ENCODE data around the gene ASIC2. TPM values are rescaled to one million over a fixed set of nuclear protein-coding genes. Genes with fewer than 3 reads are reported as not detected.

The ASIC2 gene
- total RNA-seq, 2 donors from 2014 or later = 3.0 to 3.3 TPM

- no peaks in the 10 kb centered on the region for H3K9me3 ChIP-seq (ENCODE audit: control insufficient read depth, low read length)
- peaks cover 64% of the 10 kb centered on the region for H3K27me3 ChIP-seq (ENCODE audit: control insufficient read depth, insufficient read depth, low read length, poor library complexity, severe bottlenecking)
- no peak overlapping the region for H3K9ac ChIP-seq (ENCODE audit: extremely low read depth, low read length, poor library complexity, severe bottlenecking)
- peaks cover 62% of the 10 kb centered on the region for H3K27me3 Mint-ChIP-seq (ENCODE audit: insufficient read depth)
- H3K36me3 Mint-ChIP-seq (ENCODE audit: low read depth) = no peaks in the 10 kb centered on the region
- H3K4me1 Mint-ChIP-seq = peaks cover 8% of the 10 kb centered on the region
- no peak overlapping the region for H3K27ac Mint-ChIP-seq
- WGBS, 2 experiments (ENCODE audit: insufficient coverage in 1 of 2, insufficient read length in 1 of 2) = 50% methylated on average over 1 of the region's 1 CpG; no CpG with 5 or more reads in 1 of the 2 experiments
- no peak overlapping the region for H3K4me3 Mint-ChIP-seq
- no peak overlapping the region for H3K4me3 ChIP-seq (ENCODE audit: low read length)
- DNase-seq = peak; percentile 83
- no peaks in the 10 kb centered on the region for H3K9me3 Mint-ChIP-seq
- H3K27ac ChIP-seq (ENCODE audit: low read depth, low read length) = no peak overlapping the region
- no peaks in the 10 kb centered on the region for H3K4me1 ChIP-seq (ENCODE audit: control insufficient read depth, insufficient read depth, low read length)
- no peaks in the 10 kb centered on the region for H3K36me3 ChIP-seq (ENCODE audit: control insufficient read depth, insufficient read depth, low read length)
- TF ChIP-seq, protein P1, sequence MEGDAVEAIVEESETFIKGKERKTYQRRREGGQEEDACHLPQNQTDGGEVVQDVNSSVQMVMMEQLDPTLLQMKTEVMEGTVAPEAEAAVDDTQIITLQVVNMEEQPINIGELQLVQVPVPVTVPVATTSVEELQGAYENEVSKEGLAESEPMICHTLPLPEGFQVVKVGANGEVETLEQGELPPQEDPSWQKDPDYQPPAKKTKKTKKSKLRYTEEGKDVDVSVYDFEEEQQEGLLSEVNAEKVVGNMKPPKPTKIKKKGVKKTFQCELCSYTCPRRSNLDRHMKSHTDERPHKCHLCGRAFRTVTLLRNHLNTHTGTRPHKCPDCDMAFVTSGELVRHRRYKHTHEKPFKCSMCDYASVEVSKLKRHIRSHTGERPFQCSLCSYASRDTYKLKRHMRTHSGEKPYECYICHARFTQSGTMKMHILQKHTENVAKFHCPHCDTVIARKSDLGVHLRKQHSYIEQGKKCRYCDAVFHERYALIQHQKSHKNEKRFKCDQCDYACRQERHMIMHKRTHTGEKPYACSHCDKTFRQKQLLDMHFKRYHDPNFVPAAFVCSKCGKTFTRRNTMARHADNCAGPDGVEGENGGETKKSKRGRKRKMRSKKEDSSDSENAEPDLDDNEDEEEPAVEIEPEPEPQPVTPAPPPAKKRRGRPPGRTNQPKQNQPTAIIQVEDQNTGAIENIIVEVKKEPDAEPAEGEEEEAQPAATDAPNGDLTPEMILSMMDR (conservative IDR thresholded peaks at IDR 0.05) = peak; percentile 72
Measured at GRCh38 chr17:33288954-33289353, 4.1 kb downstream of the ASIC2 start.

- no peaks in the 10 kb centered on the region for H3K36me3 Mint-ChIP-seq (ENCODE audit: low read depth)
- Histone ChIP-seq H3K9ac (ENCODE audit: extremely low read depth, low read length, poor library complexity, severe bottlenecking) (no peak overlapping the region), H3K4me3 (ENCODE audit: low read length) (no peak overlapping the region), H3K36me3 (ENCODE audit: control insufficient read depth, insufficient read depth, low read length) (no peaks in the 10 kb centered on the region), H3K9me3 (ENCODE audit: control insufficient read depth, low read length) (no peaks in the 10 kb centered on the region), H3K27me3 (ENCODE audit: control insufficient read depth, insufficient read depth, low read length, poor library complexity, severe bottlenecking) (peaks cover 47% of the 10 kb centered on the region), H3K27ac (ENCODE audit: low read depth, low read length) (no peak overlapping the region), H3K4me1 (ENCODE audit: control insufficient read depth, insufficient read depth, low read length) (no peaks in the 10 kb centered on the region)
- peaks cover 45% of the 10 kb centered on the region for H3K27me3 Mint-ChIP-seq (ENCODE audit: insufficient read depth)
- WGBS, 2 experiments (ENCODE audit: insufficient coverage in 1 of 2, insufficient read length in 1 of 2) = 80 to 87% methylated on average over 2 to 3 of the region's 3 CpGs
- no peak overlapping the region for H3K4me3 Mint-ChIP-seq
- no peak for DNase-seq
- no peak overlapping the region for H3K27ac Mint-ChIP-seq
- no peaks in the 10 kb centered on the region for H3K9me3 Mint-ChIP-seq
- H3K4me1 Mint-ChIP-seq = peaks cover 8% of the 10 kb centered on the region
- TF ChIP-seq, protein P1 (conservative IDR thresholded peaks at IDR 0.05) = no peak
Measured at GRCh38 chr17:33287096-33287725, 5.9 kb downstream of the ASIC2 start.

- 79 to 87% methylated on average over 3 of the region's 3 CpGs for WGBS, 2 experiments (ENCODE audit: insufficient coverage in 1 of 2, insufficient read length in 1 of 2)
- Histone ChIP-seq H3K9ac (ENCODE audit: extremely low read depth, low read length, poor library complexity, severe bottlenecking) (no peak overlapping the region), H3K9me3 (ENCODE audit: control insufficient read depth, low read length) (no peaks in the 10 kb centered on the region), H3K36me3 (ENCODE audit: control insufficient read depth, insufficient read depth, low read length) (no peaks in the 10 kb centered on the region), H3K27me3 (ENCODE audit: control insufficient read depth, insufficient read depth, low read length, poor library complexity, severe bottlenecking) (peaks cover 31% of the 10 kb centered on the region), H3K4me1 (ENCODE audit: control insufficient read depth, insufficient read depth, low read length) (no peaks in the 10 kb centered on the region), H3K27ac (ENCODE audit: low read depth, low read length) (no peak overlapping the region), H3K4me3 (ENCODE audit: low read length) (no peak overlapping the region)
- peaks cover 32% of the 10 kb centered on the region for H3K27me3 Mint-ChIP-seq (ENCODE audit: insufficient read depth)
- H3K9me3 Mint-ChIP-seq = no peaks in the 10 kb centered on the region
- no peaks in the 10 kb centered on the region for H3K36me3 Mint-ChIP-seq (ENCODE audit: low read depth)
- TF ChIP-seq, protein P1 (conservative IDR thresholded peaks at IDR 0.05) = no peak
- H3K4me1 Mint-ChIP-seq = no peaks in the 10 kb centered on the region
- H3K4me3 Mint-ChIP-seq = no peak overlapping the region
- H3K27ac Mint-ChIP-seq = no peak overlapping the region
- no peak for DNase-seq
Measured at GRCh38 chr17:33285413-33285812, 7.7 kb downstream of the ASIC2 start.

Measured in endodermal cell (in vitro differentiated cells).